ENCODE measurements around the gene C5orf46. TPM values are rescaled to one million over a fixed set of nuclear protein-coding genes. Genes with fewer than 3 reads are reported as not detected.

Gene C5orf46
- total RNA-seq, 1 donor from 2014 or later: 2.4 TPM

Other genes starting within 250 kb of the C5orf46 start
- 0.16 TPM for gene JAKMIP2, start 123.8 kb downstream of the C5orf46 start, total RNA-seq
- gene SPINK1, start 74.9 kb downstream of the C5orf46 start, total RNA-seq: not detected
- not detected for gene SCGB3A2, start 27.8 kb downstream of the C5orf46 start, total RNA-seq
- gene SPINK5, start 157.4 kb upstream of the C5orf46 start, total RNA-seq: 1.1 TPM